HPDE6-E6E7 (cell line): ENCODE data around the gene TMEM253.

ENCODE experiments used
- DNase-seq: peaks from one replicate; pipeline ENCODE4 v3.0.0; 2011; ENCODE audit warnings: missing footprints; ENCODE audit errors: extremely low spot score

The TMEM253 gene

GRCh38 chr14:21100931-21101330 is at the start of gene TMEM253:
Gene TMEM253 (plus strand): TSS chr14:21101066. CDS start chr14:21101344, 278 bp downstream.
- DNase-seq = no peak

- DNase-seq = no peak
These were observed 47.4 kb upstream of the TMEM253 start for GRCh38 chr14:21053184-21054122.

- DNase-seq = no peak
These were observed 46.6 kb upstream of the TMEM253 start for GRCh38 chr14:21054123-21054767.

- no peak for DNase-seq
These were observed 46.1 kb upstream of the TMEM253 start for GRCh38 chr14:21054768-21055145.

- DNase-seq = no peak
These were observed 45.3 kb upstream of the TMEM253 start for GRCh38 chr14:21055432-21056117.

GRCh38 chr14:21056520-21057163 is 44.2 kb upstream of the TMEM253 start:
- no peak for DNase-seq

- DNase-seq = no peak
These were observed 42.8 kb upstream of the TMEM253 start, which contains the start of gene RNASE8 for GRCh38 chr14:21057803-21058675. Gene RNASE8 (plus strand): TSS chr14:21057822. CDS start chr14:21057893, 71 bp downstream.

- no peak for DNase-seq
These were observed 42.0 kb upstream of the TMEM253 start for GRCh38 chr14:21058903-21059302.

- DNase-seq = no peak
These were observed 40.8 kb upstream of the TMEM253 start for GRCh38 chr14:21059842-21060613.

- DNase-seq = no peak
These were observed 40.1 kb upstream of the TMEM253 start for GRCh38 chr14:21060614-21061346.

GRCh38 chr14:21061347-21061668 is 39.6 kb upstream of the TMEM253 start:
- no peak for DNase-seq

GRCh38 chr14:21063479-21063878 is 37.4 kb upstream of the TMEM253 start:
- DNase-seq = no peak

GRCh38 chr14:21066882-21067502 is 33.9 kb upstream of the TMEM253 start:
- DNase-seq = no peak

GRCh38 chr14:21068521-21069387 is 32.1 kb upstream of the TMEM253 start:
- DNase-seq = peak; percentile 72

- DNase-seq = no peak
These were observed 31.3 kb upstream of the TMEM253 start for GRCh38 chr14:21069388-21070082.

- DNase-seq = no peak
These were observed 30.7 kb upstream of the TMEM253 start, which contains the start of gene ARHGEF40 for GRCh38 chr14:21070083-21070609. Gene ARHGEF40 (plus strand): TSS chr14:21070304. CDS start chr14:21070397, 93 bp downstream.
